GM13976 (cell line): ENCODE results near the gene GALNT13.

ENCODE experiments used
- DNase-seq: peaks from one replicate; pipeline ENCODE4 v3.0.0; 2012; ENCODE audit warnings: low spot score
- in situ Hi-C: fragments of 300-500 bp; cut with MboI; formaldehyde crosslinking; loops from one replicate; pipeline ENCODE4 v1.12.0; 2022; ENCODE audit warnings: low sequenced_read_pairs, mixed read lengths, inconsistent platforms; ENCODE audit not compliant: unreplicated experiment
- TF ChIP-seq, protein P1 (sequence below): IDR thresholded peaks from 2 replicates; pipeline ENCODE4 v1.5.1; 2012; ENCODE audit warnings: borderline replicate concordance, mild to moderate bottlenecking; ENCODE audit not compliant: insufficient read depth; ENCODE audit errors: extremely low read depth, missing control alignments, control extremely low read depth

Gene GALNT13

DNA sequence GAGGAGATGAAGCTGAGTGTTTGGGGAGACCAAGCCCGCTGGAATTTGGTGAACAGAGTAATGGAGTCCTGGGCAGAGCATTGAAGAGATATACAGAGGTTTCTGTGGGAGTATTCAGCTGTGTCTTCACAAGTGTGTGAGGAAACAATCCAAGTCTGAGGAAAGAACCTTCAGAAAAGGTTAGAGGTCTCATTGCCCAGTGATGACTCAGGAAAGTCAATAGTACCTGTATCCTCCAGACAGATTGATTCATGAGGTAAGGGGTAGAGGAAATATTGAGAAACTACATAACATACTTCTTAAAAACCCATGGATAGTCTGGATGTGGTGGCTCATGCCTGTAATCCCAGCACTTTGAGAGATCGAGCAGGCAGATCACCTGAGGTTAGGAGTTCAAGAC is 392.3 kb downstream of the GALNT13 start:
- in situ Hi-C loops = no loop called here
- no peak for DNase-seq
- TF ChIP-seq, protein P1, sequence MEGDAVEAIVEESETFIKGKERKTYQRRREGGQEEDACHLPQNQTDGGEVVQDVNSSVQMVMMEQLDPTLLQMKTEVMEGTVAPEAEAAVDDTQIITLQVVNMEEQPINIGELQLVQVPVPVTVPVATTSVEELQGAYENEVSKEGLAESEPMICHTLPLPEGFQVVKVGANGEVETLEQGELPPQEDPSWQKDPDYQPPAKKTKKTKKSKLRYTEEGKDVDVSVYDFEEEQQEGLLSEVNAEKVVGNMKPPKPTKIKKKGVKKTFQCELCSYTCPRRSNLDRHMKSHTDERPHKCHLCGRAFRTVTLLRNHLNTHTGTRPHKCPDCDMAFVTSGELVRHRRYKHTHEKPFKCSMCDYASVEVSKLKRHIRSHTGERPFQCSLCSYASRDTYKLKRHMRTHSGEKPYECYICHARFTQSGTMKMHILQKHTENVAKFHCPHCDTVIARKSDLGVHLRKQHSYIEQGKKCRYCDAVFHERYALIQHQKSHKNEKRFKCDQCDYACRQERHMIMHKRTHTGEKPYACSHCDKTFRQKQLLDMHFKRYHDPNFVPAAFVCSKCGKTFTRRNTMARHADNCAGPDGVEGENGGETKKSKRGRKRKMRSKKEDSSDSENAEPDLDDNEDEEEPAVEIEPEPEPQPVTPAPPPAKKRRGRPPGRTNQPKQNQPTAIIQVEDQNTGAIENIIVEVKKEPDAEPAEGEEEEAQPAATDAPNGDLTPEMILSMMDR = no peak

DNA sequence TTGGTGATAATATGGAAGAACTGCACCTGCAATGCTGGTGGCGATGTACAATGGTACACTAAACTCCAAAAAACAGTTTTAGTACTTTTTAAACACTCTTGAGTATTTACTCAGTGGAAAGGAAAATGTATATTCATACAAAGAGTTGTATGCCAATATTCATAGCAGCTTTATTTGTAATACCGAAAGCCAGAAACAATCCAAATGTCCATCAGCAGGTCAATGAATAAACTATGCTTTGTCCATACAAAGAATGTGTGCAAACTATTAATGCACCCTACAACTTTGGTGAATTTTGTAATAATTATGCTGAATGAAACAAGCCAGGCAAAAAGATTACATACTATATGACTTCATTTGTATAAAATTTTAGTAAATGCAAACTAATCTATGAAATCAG is 396.3 kb downstream of the GALNT13 start:
- TF ChIP-seq, protein P1 = no peak
- in situ Hi-C loops = no loop called here
- DNase-seq = no peak

DNA sequence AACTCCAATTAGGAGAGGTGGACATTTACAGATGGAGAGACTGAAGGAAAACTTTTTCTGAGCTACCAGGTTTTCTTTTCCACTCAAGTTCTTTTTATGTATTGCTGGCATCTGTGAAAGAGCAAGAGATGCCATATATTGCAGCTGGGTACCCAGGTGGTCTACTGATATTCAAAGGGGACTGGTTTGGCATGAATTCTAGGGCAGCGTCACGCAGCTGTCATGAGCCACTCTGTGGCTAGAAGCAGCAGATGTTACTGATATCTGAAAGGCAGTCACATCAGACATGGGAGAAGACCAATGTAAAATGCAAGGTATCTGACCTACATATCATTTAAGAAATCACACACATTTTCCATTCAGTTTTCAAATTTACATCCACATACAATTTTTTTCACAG is 408.8 kb downstream of the GALNT13 start:
- TF ChIP-seq, protein P1 = no peak
- no peak for DNase-seq

DNA sequence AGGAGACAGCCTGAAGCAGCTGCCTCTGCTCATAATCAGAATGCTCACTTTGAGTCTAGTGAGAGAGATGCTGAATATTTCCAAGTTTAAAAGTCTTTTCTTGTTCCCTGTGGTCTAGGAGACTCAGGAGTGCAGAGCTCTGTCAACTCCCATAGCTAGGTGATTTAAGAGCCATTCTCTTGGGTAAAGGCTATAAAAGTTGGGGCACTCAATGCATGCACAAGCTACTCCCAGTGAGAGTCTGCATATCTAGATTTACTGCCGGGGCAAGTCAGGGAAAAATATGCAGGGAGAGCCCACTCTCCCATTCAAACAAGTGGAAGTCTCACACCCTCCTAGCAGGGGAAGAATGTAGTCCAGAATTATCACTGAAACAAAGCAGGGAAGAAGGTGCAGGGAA is 418.1 kb downstream of the GALNT13 start:
- in situ Hi-C loops = no loop called here
- TF ChIP-seq, protein P1 = no peak
- no peak for DNase-seq

More for the DNA sequence above, 408.8 kb downstream of the GALNT13 start:
- in situ Hi-C loops = no loop called here

DNA sequence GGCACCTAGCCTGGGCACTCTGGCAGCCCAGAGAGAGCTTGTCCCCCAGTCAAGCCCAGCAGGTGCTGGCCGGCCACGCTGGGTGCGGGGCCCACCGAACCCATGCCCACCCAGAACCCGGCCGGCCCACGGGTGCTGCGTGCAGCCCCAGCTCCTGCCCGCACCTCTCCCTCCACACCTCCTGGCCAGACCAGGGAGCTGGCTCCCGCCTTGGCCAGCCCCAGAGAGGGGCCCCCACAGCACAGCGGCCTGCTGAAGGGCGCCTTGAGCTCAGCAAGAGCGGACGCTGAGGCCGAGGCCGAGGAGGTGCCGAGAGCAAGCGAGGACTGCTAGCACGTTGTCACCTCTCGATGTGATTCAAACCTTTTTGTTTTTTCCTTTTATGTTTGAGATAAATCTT is 419.8 kb downstream of the GALNT13 start:
- DNase-seq = no peak
- TF ChIP-seq, protein P1 = no peak
- in situ Hi-C loops = no loop called here

DNA sequence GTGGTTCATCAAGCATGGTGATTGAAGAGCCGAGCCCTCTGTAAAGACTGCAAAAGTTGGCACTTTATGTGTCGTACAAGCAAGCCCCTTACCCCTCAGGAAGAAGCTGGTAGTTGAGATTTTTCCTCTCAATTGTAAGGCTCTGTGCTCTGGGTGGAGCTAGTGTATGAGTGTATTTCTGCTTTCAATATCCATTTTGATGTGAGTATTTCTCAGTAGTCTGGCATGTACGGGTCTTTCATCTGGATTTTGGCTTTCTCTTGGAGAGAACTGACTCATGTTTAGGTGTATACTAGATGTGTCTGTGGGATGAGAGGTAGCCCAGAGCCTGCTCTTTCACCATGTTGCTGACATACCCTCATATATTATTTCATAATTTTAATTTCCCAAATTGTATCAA is 420.2 kb downstream of the GALNT13 start:
- in situ Hi-C loops = no loop called here
- TF ChIP-seq, protein P1 = no peak
- no peak for DNase-seq

DNA sequence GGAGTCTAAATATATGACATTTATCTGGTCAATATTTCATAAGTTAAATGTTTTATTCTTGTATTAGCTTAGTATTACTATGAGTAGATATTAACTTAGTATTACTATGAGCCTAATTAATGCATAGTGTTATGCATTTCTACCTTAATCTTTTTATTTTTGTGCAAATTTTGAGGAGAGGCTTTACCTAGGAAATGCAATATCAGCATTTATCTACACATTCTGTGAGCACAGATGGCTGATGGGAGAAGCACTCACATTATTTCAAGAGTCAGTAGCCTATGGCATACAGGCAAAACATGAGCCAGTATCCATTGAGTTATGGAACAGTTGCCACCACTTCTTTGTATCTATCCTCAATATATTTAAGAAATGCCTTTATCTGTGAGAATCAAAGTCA is 422.1 kb downstream of the GALNT13 start:
- TF ChIP-seq, protein P1 = no peak
- no peak for DNase-seq
- in situ Hi-C loops = no loop called here
